Medulla oblongata (tissue), 1 donor: ENCODE measurements around the gene ACTR1B.
"Not testable (repeated sequence)": the region's sequence is repeated elsewhere in the genome, so short reads cannot be mapped to it uniquely, and the experiment has no call there.

Source experiments
- DNase-seq: peaks from one replicate; pipeline ENCODE4 v3.0.0-alpha.2; 2015; ENCODE audit errors: extremely low spot score

ACTR1B gene

DNA sequence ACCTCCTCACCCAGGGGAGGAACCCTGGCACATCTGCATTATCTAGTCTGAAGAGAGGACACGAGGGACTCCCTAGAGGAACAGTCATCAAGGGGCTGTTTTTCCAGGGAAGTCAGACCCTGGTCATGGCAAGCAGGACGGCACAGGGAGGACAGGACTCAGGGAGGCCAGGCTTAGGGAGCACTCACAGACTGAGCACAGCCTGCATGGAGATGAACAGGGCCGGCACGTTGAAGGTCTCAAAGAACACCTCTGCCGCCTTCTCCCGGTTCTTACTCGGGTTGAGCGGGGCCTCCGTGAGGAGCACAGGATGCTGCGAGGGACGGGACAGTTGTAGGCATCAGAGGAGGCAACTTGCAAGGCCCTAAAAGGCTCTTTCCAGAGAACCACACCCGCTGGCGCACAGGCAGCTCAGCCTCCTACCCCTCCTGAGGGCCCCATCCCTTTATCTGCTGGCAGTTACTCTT, 5.1 kb downstream of the ACTR1B start:
- DNase-seq: no peak

DNA sequence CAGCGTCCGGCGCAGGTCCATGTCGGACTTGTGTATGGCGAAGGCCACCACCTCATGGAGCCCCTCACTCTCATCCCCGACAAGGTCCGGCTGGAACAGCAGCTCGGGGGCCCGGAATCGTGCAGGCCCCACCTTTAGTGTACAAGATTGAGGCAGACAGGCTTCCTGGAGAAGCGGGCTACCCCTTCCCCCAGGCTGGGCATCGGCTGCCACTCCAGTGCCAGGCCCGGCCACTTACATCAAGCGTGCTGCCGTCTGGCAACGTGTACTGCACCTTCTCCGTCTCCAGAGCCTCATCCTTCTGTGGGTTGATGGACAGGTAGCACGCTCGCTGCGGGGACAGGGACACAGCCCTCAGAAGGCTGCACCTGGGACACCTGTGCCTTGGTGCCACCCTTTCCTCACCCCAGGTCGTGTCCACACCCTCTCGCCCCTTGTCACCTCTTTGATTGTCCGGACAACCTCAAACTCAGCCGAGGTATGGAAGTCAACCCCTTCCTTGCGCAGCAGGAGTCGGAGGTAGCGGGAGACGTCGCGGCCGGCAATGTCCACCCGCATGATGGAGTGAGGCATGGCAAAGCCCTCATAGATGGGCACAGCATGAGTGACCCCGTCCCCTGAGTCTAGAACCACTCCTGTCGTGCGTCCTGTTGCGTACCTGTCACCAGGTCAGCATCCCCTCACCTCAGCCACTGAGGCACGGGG, 5.7 kb downstream of the ACTR1B start:
- no peak for DNase-seq

DNA sequence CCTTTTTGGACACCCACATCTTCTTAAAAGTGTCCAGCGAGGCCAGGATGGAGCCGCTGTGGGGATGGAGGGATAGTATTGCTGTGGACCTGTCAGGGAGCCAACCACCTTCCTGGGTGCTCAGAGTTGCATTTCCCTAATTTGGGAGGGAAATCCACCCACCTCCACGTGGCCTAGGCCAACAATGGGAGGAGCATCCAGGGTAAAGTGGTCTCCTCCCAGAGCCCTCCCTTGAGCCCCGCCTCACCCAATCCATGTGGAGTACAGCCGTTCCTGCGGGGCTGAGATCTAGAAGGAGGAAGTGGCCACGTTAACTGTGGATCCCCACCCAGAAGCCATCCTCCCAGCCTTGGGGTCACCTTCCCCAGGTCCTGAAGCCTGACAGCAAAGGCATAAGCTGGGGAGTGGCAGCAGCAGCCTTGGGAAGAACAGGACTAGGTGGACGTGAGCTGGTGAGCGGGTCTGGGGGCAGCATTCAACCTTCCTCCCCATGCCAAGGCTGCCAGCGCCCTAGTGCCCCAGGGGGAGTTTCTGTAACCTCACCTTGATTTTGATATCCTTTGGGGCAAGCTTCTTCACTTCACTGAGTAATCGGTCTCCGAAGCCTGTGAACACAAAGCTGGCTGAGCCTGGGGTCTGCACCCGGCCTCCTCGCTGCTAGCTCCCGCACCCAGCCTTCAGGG, 6.8 kb downstream of the ACTR1B start:
- DNase-seq: no peak

DNA sequence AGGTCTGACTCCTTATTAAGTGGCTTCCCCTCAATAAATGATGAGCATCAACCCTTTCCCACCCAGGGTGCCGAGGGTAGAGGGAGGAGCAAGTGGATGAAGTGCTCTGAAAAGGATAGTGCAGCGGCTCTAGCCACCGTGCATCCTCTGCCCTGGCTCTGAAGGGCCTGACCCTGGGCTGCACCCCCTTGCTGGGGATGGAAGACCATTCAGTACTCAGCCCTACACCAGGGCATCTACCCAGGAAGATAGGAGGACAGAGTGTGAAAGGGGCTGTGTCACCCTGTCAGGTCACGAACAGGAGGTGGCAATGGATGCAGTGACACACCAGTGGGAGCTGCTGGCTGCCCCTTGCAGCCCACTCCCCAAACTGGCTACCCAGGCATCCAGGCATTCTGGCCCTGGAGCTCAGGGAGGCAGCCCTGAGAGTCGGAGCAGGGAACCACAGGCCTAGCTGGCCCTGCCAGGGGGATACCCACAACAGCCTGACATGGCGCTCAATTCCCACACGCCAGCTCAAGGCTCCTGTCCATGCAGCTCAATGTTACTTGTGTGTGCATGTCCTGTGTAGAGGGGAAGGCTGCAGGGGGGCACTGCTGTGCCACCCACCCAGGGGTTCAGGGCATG, 7.6 kb downstream of the ACTR1B start:
- no peak for DNase-seq

DNA sequence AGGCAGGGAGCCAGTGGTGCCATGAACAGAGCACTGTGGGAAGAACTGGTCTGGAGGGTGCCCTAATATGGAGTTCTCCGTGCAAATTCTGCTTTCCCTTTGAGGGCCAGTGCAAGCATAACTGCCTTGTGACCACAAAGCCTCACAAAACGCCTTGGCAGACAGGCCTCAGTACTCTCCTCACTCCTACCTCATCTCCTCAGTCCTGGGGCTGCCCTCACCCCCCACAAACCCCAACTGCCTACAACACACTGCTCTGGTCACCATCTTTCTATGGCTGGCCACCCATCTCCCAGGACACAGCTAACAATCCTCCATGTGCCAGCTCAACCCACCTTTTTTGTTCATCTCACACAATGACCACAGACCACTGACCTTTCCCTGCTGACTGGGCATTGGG, 9.1 kb downstream of the ACTR1B start:
- no peak for DNase-seq

DNA sequence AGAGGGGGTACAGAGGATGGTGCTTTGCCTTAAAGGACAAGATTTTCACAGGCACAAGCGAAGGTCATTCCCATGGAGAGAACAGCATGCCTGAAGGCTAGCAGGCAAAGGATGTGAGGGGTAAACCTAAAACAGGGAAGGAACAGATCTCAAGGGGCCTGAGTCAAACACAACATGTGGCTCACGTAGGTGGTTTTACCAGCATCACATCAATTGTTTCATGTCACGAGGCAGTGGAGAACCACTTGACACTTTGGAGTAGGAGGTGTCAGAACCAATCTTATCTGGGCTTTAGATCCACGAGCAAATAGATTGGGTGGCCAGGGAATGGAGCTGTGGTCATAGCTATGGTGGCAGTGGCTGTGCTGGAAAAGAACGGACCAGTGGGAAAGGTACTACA, 9.5 kb downstream of the ACTR1B start:
- no peak for DNase-seq

DNA sequence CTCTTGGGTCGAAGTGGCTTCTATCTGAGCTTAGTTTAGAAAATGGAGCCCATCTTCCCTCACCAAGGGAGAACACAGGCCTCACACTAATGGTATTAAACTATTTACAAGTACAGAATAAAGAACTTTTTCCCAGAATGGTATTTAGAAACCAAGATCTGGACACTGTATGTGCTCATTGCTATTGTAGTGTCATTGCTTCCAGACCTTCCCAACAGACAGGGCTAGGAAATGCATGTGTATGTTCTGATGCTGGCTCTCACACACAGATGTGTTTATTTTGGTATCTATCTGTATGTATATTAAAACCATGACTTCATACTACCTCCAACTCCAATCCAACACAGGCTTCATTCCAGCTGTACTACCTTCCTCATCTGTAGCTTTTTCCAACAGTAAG, 10.0 kb downstream of the ACTR1B start:
- DNase-seq: no peak

DNA sequence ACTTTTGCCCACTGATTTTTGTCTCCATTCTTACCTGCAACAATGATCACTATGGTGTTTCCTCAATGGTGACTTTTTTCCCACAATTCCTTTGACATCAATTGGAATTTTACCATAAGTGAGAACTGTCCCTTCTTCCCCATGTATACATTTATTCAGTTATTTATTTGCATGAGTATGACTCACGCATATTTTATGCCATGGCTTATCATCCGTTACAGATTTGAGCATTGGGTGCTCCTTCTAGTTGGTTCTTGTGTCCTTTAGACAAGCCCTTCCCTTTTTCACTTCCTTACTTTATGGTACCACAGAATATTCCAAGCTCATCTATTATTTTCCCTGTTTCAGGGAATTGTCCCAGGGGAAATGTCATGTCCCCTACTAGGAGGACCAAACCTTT, 10.4 kb downstream of the ACTR1B start:
- DNase-seq: no peak

DNA sequence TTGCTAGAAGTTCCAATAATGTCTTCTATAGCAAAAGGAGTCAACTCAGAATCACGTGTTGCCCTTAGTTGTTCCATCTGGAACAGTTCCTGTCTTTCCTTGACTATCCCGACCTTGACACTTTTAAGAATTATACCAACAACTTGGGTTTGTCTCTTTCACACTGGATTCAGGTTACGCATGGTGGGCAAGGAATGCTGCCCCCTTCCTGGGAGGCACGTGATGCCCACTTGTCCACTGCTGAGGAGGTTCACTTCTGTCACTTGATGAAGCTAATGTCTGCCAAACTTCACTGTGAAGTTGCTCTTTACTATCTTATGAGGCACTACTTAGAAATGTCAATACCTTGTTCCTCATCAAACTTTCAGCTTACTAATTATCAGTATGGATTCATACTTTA, 12.7 kb downstream of the ACTR1B start:
- no peak for DNase-seq

DNA sequence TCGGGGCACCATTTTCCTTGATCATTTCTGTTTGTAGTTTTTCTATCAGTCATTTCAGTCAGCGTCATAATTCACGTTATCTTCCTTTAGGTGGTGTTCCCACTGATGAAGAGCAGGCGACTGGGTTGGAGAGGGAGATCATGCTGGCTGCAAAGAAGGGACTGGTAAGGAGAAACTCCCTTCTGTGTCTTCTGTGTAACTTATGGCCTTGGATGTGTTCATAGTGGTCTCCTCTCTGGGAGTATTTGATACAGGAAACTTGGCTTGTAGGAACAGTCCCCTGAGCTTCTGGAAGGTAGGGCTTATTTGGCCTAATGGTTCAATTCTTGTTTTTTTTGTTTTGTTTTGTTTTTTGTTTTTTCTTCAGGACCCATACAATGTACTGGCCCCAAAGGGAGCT, 16.9 kb downstream of the ACTR1B start:
- DNase-seq: no peak

DNA sequence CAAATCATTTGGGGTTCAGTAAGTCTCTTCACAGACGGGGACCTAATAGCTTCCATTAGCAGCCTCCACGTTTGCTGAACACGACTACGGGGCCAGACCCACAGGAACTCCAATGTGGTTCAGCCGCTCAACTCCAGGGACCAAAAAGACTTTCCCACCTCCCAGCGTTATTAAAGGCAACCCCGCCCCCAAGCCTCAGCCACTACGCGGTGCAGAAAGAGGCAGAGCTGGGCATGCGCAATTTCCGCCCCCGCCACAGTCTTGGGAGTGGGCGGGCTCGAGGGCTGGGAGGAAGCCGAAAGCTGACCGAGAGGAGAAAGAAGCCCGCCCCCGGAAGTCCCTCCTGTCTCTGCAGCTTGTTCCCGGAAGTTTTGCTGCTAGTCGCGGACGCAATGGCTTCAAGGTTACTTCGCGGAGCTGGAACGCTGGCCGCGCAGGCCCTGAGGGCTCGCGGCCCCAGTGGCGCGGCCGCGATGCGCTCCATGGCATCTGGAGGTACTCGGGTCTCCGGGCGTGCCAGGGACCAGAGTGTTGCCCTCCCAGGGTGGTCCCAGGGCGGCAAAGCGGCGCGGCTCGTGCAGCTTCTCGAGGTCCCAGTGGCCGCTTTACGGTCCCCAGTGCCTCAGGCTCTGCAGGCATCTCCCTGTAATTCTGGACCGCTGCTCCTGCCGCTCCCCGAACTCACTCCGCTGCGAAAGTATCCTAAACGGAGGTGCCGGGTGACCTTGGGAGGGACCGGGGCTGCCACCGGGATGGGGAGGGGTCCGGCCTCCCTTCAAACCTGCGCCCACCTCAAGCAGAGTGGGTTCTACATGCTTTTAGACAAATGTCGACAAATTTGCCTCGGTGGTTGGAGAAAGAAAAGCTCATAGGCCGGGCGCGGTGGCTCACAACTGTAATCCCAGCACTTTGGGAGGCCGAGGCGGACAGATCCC, 17.9 kb downstream of the ACTR1B start, which contains the start of gene COX5B:
Gene COX5B (plus strand): TSS at position 368 of the 935 bp plus-strand sequence. CDS start 25 bp downstream, at position 393.
- peak; percentile 99 for DNase-seq

DNA sequence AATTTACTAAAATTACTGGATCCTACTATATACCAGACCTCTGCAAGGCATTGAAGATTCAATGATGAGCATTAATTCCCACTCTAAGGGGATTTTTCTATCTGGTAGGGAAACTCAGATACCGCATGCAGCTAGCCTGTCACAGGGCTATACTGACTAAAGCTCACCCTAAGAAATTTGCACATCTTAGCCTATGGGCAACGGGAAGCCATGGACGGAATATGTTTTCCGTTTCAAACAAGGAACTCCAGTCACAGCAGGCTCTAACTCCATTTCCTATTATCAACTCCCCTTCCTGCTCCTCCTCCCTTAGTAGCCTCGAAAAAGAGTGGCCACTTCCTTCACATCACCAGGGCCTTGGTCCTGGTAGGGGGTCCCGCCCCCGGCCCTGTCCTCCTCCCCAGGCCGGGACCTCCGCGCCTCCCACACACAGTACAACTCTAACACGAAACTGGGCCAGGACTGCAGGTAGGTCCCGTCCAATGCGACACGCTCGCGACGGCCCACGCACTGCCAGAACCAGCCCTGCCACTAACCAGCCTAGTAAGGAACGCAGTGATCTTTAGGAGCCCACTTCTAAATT, 18.6 kb downstream of the ACTR1B start:
- peak; percentile 44 for DNase-seq

DNA sequence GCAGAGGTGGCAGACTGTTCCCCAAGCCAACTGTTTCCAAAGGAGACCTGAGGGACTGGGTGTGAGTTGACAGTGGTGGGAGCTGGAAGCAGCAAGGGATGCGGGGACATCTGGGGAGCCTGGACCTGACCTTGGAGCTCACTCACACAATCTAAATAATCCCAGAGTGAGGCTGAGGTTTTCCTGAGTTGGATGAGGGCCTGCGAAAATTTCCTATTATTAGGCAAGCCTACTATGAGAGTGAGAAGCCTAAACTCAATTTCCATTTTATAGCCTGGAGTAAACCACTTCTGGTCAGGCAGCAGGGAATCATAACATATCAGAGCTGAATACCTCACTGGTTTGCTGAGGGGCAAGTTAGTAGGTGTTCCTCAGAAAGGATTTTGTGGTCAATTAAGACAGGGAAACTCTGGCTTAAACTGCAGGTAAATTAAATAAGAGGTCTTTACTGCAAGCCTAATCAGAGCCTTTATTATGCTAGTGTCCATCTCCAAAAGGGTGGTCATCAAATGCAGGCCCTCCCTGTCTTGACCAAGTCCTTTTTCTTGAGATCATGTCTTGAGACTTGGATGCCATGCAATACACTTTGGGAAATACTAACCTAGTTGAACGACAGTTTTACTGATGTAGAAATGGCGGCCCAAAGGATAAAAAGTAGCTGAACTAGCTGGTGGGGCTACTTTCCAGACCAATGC, 19.7 kb downstream of the ACTR1B start:
- no peak for DNase-seq

DNA sequence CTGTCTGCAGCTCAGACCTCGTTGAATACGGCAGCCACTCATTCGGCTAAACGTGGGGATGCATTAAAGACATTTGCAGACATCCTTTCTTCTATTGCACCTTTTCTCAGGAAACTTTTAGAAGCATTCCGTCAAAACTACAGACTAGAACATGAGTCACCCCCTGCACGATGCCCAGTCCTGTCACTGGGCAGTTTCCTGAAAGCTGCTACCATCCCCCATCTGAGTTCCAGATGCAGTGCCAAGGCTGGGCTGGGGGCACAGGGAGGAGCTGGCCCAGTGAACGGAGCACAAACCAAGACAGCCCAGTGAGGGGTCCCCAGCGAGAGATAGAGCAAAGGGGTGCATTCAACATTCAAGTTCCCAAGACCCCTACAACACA, 37.8 kb downstream of the ACTR1B start:
- not testable (repeated sequence) for DNase-seq

DNA sequence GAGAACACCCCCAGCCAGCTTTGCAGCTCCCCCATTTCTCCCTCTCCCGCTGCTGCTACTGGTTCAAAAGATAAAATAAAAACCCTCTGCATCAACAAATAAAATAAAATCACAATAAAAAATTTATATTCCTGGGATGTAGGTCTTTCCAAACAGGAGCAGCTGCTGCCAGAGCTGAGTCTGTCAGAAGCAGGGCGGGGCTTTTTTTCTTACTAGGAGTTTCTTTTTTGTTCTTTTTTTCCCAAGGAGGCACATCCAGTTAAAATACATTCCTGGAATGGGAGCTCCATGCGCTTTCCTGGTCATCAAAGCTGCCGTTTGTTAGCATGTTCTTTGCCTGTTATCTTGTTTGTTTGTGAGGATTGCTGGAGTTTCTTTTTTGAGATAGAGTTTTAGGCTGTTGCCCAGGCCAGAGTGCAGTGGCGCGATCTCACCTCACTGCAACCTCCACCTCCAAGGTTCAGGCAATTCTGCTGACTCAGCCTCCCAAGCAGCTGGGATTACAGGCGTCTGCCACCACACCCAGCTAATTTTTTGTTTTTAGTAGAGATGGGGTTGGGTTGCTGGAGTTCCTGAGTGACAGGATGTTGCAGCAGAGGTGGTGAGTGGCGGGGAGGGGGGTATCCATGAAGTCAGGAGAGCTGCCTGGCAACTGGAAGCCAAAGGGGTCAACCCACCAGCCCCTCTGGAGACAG, 38.3 kb downstream of the ACTR1B start:
- DNase-seq: not testable (repeated sequence)

DNA sequence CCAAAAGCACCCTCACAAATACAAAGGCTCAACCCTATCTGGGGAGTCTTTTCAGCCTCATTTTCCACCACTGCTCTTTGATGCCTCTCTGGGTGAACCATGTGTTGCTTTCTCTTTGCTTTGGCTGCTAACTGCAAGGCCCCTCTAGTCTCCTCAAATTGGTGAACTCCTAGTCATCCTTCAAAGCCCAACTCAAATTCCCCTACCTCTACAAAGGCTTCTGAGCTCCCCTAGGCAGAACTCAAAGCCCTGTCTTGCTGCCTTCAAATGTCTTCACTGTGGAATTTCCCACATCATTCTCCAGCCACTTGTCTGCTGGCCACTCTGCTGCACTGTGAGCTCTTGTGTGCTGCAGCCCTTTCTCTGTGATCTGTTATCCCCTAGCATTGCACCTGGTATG, 40.9 kb downstream of the ACTR1B start:
- not testable (repeated sequence) for DNase-seq

DNA sequence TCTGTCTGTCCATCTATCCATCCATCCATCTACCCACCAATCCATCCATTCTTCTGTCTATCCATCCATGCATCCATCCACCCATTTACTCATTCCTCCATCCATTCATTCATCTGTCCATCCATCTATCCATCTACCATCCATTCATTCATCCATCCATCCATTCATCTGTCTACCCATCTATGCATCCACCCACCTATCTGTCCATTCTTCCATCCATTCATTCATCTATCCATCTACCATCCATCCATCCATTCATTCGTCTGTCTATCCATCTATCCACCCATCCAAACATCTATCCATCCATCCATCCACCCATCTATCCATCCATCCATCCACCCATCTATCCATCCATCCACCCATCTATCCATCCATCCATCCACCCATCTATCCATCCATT, 43.4 kb downstream of the ACTR1B start:
- not testable (repeated sequence) for DNase-seq

DNA sequence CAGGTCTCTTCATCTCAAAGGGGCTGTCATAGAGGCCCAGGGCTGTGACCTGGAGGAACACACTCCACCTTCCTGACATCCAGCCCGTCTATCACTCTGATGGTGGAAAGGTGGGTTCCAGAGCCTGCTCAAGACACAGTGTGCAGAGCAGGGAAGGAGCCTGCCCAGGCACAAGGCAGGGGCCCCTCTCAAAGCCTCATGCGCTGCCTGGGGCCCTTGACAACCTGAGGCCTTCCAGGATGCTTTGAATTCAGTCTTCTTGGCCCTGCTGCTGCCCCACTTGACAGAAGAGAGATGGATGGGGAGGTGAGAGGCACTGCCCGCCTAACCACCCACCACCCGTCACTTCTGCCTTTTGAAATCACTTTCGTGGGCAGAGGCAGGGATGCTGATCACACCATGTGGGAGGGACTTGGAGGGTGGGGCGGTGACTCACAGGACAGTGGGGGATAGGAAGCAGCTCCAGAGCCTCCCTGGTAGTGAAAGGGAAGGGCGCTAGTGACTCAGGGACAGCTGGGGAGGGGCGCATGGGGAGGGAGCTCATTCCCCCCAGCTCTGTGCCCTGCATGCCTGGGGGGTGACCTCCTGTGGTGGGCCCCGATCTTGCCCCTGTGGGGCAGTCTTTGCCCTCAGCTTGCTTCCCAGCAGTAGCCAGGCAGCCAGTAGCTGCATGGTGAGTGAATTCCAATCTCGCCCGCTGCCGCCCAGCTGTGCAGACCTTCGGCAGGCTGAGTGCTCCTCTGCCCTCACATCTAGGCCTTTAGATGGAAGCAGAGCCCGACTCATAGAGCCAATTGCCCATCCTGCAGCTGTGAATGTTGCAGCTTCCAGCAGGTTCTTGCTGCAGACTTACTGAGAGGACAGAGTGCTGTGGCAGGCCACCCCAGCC, 44.7 kb downstream of the ACTR1B start:
- not testable (repeated sequence) for DNase-seq

DNA sequence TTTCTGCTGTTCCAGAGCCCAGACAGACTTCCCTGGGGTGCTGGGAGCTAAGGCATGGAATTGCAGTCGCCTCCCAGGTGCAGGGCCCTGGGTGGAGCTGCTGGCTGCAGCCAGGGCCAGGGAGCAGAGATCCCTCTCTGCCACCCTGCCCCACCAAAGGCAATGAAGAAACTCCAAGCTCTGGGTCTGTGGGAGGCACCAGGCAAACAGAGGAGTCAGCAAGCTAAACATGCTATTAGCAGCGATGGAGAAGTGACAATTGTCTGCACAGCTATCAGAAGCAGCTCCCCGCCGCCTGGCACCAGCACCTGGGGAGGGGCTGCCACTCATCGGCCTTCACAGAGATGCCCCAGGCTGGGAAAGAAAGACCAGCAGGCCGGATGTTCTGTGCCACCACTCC, 45.9 kb downstream of the ACTR1B start:
- DNase-seq: no peak
